GM13976 (cell line): ENCODE measurements around the gene PLPPR3.

Source experiments
- DNase-seq: peaks from one replicate; pipeline ENCODE4 v3.0.0; 2012; ENCODE audit warnings: low spot score
- CTCF ChIP-seq: IDR thresholded peaks from 2 replicates; pipeline ENCODE4 v1.5.1; 2012; ENCODE audit warnings: borderline replicate concordance, mild to moderate bottlenecking; ENCODE audit not compliant: insufficient read depth; ENCODE audit errors: extremely low read depth, missing control alignments, control extremely low read depth
- in situ Hi-C: fragments of 300-500 bp; cut with MboI; formaldehyde crosslinking; loops from one replicate; pipeline ENCODE4 v1.12.0; 2022; ENCODE audit warnings: low sequenced_read_pairs, mixed read lengths, inconsistent platforms; ENCODE audit not compliant: unreplicated experiment

Gene PLPPR3

GRCh38 chr19:778910-779653 is 42.7 kb downstream of the PLPPR3 start:
- in situ Hi-C loops: no loop called here
- TF ChIP-seq CTCF: no peak
- DNase-seq: no peak

- in situ Hi-C loops: no loop called here
- no peak for TF ChIP-seq CTCF
- DNase-seq: no peak
These were observed 45.2 kb downstream of the PLPPR3 start for GRCh38 chr19:776549-776948.

GRCh38 chr19:772730-773436 is 48.9 kb downstream of the PLPPR3 start:
- no peak for DNase-seq
- in situ Hi-C loops: no loop called here
- no peak for TF ChIP-seq CTCF

GRCh38 chr19:772063-772462 is 49.7 kb downstream of the PLPPR3 start:
- DNase-seq: no peak
- in situ Hi-C loops: no loop called here
- no peak for TF ChIP-seq CTCF

- in situ Hi-C loops: no loop called here
- TF ChIP-seq CTCF: peak; percentile 49
These were observed 50.4 kb downstream of the PLPPR3 start for GRCh38 chr19:771332-771785.

GRCh38 chr19:769616-770015 is 52.1 kb downstream of the PLPPR3 start:
- in situ Hi-C loops: loop anchor here (10.0 kb wide), 1 partner anchor 215 kb away; the partner anchor contains the start of gene WDR18
- TF ChIP-seq CTCF: no peak
- DNase-seq: no peak

More at GRCh38 chr19:771332-771785, 50.4 kb downstream of the PLPPR3 start:
- peak; percentile 85 for DNase-seq
